ENCODE data around the gene FOXL1.

DNA sequence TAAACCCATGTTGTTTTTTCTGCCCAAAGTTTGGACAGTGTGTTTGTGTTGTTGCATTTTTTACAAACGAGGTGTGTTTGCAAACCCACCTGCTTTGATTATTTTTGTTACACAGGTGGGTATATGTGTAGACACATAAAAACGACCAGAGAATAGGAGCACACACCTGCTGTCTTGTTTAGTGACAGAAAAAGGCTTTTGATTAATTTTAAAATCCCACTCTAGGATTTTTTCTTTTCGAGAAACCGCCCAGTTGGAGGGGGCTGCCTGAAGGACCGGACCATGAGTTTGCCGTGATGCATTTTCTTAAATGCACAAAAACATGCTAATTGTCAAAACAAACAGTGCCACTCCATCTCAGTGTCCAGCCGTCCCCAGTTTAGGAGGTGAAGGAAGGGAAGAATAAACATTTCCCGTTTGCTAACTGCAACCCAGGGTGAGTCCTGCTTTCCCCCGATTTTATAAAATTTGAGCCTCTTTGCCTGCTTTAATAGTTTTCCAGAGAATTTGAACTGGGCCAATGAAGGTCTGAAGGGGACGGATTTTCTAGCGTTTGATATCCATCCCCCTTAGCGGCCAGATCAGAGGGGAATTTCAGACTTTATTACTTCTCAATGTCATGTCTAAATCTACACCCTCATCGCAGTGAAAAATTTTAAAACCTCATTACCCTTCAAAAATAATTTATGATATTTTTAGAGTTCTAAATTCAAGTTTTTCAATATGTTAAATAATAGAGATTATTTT lies 8.5 kb upstream of the FOXL1 start:
- TF ChIP-seq, protein P1, sequence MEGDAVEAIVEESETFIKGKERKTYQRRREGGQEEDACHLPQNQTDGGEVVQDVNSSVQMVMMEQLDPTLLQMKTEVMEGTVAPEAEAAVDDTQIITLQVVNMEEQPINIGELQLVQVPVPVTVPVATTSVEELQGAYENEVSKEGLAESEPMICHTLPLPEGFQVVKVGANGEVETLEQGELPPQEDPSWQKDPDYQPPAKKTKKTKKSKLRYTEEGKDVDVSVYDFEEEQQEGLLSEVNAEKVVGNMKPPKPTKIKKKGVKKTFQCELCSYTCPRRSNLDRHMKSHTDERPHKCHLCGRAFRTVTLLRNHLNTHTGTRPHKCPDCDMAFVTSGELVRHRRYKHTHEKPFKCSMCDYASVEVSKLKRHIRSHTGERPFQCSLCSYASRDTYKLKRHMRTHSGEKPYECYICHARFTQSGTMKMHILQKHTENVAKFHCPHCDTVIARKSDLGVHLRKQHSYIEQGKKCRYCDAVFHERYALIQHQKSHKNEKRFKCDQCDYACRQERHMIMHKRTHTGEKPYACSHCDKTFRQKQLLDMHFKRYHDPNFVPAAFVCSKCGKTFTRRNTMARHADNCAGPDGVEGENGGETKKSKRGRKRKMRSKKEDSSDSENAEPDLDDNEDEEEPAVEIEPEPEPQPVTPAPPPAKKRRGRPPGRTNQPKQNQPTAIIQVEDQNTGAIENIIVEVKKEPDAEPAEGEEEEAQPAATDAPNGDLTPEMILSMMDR (optimal IDR thresholded peaks at IDR 0.05 in 1 of 3, IDR thresholded peaks at IDR 0.05 in 1 of 3, conservative IDR thresholded peaks at IDR 0.05 in 1 of 3; ENCODE audit: extremely low read depth in 1 of 3, insufficient read depth in 2 of 3, low read length in 3 of 3), result no peak
- TF ChIP-seq EZH2 (IDR thresholded peaks at IDR 0.05; ENCODE audit: low read length), result peak; percentile 31

Measured in keratinocyte (primary cell).